Stimulated activated naive CD8-positive, alpha-beta T cell treated with anti-CD3 and anti-CD28 coated beads, Interleukin-15, amount 100 ng/mL, for 72 hours (primary cell): ENCODE data around the gene NUP37.
A peak's percentile ranks its signal among the peaks of the same experiment; 100 is the strongest.

ENCODE experiments used
- ATAC-seq: fragments of 150-1000 bp; cut with Tn5 transposase; 2 replicates; pipeline ENCODE4 v1.10.0; 2021; ENCODE audit warnings: mild to moderate bottlenecking, moderate library complexity
- DNase-seq, 2 donors: peaks; one replicate each; pipeline ENCODE4 v3.0.0; 2021 to 2022
- H3K27ac Mint-ChIP-seq, 2 donors: one replicate each; pipeline ENCODE4 v1.8.0; 2022; ENCODE audit warnings: mild to moderate bottlenecking in 2 of 2, mixed read lengths in 2 of 2, moderate library complexity in 2 of 2
- H3K27me3 Mint-ChIP-seq: one replicate; pipeline ENCODE4 v1.8.0; 2022; ENCODE audit warnings: mixed read lengths
- H3K4me1 Mint-ChIP-seq: one replicate; pipeline ENCODE4 v1.8.0; 2022; ENCODE audit warnings: mild to moderate bottlenecking, mixed read lengths
- H3K4me3 Mint-ChIP-seq, 2 donors: one replicate each; pipeline ENCODE4 v1.8.0; 2022; ENCODE audit warnings: mild to moderate bottlenecking in 2 of 2, mixed read lengths in 2 of 2, moderate library complexity in 1 of 2
- H3K9me3 Mint-ChIP-seq, 2 donors: one replicate each; pipeline ENCODE4 v1.8.0; 2022; ENCODE audit warnings: mixed read lengths in 2 of 2

NUP37 gene

GRCh38 chr12:102061096-102061559, 58.8 kb downstream of the NUP37 start:
- H3K27ac Mint-ChIP-seq, result peak overlapping the region; percentile 94 to 98
- peaks cover 0 to 6% of the 10 kb centered on the region in 2 donors for H3K9me3 Mint-ChIP-seq
- ATAC-seq, result peak; percentile 85
- peaks cover 8% of the 10 kb centered on the region for H3K27me3 Mint-ChIP-seq
- H3K4me3 Mint-ChIP-seq, result peak overlapping the region; percentile 88 to 91
- peaks cover 52% of the 10 kb centered on the region for H3K4me1 Mint-ChIP-seq
- peak; percentile 53 to 72 for DNase-seq

GRCh38 chr12:102059343-102059742, 60.6 kb downstream of the NUP37 start:
- peaks cover 0 to 6% of the 10 kb centered on the region in 2 donors for H3K9me3 Mint-ChIP-seq
- peaks cover 60% of the 10 kb centered on the region for H3K4me1 Mint-ChIP-seq

GRCh38 chr12:102054345-102054744, 65.6 kb downstream of the NUP37 start:
- DNase-seq, result no peak
- no peaks in the 10 kb centered on the region for H3K27me3 Mint-ChIP-seq
- ATAC-seq, result no peak
- H3K9me3 Mint-ChIP-seq, result peaks cover 0 to 6% of the 10 kb centered on the region in 2 donors
- peak overlapping the region in 1 of 2 donors; percentile 3 for H3K27ac Mint-ChIP-seq
- H3K4me3 Mint-ChIP-seq, result no peak overlapping the region
- peaks cover 52% of the 10 kb centered on the region for H3K4me1 Mint-ChIP-seq

More at GRCh38 chr12:102059343-102059742, 60.6 kb downstream of the NUP37 start:
- H3K4me3 Mint-ChIP-seq, result peak overlapping the region in 1 of 2 donors; percentile 29
- no peak overlapping the region for H3K27ac Mint-ChIP-seq
- ATAC-seq, result peak; percentile 45
- no peak for DNase-seq
- no peaks in the 10 kb centered on the region for H3K27me3 Mint-ChIP-seq

GRCh38 chr12:102053062-102053349, 66.9 kb downstream of the NUP37 start:
- Mint-ChIP-seq H3K4me1 (peaks cover 43% of the 10 kb centered on the region), H3K27me3 (no peaks in the 10 kb centered on the region), H3K27ac (no peak overlapping the region), H3K4me3 (no peak overlapping the region), H3K9me3 (peaks cover 0 to 6% of the 10 kb centered on the region in 2 donors)
- DNase-seq (no peak), ATAC-seq (no peak)

GRCh38 chr12:102052192-102053061, 67.5 kb downstream of the NUP37 start:
- Mint-ChIP-seq H3K27ac (no peak overlapping the region), H3K9me3 (peaks cover 0 to 6% of the 10 kb centered on the region in 2 donors), H3K27me3 (no peaks in the 10 kb centered on the region), H3K4me3 (no peak overlapping the region), H3K4me1 (peaks cover 38% of the 10 kb centered on the region)
- DNase-seq (no peak), ATAC-seq (peak; percentile 31)

GRCh38 chr12:102051431-102051965, 68.4 kb downstream of the NUP37 start:
- Mint-ChIP-seq H3K4me3 (no peak overlapping the region), H3K27me3 (no peaks in the 10 kb centered on the region), H3K27ac (no peak overlapping the region), H3K9me3 (peaks cover 0 to 2% of the 10 kb centered on the region in 2 donors), H3K4me1 (peaks cover 34% of the 10 kb centered on the region)
- DNase-seq (no peak), ATAC-seq (peak; percentile 35)

GRCh38 chr12:102050660-102051430, 69.1 kb downstream of the NUP37 start:
- no peak overlapping the region for H3K27ac Mint-ChIP-seq
- H3K4me1 Mint-ChIP-seq, result peaks cover 30% of the 10 kb centered on the region
- DNase-seq, result no peak
- no peak overlapping the region for H3K4me3 Mint-ChIP-seq
- H3K27me3 Mint-ChIP-seq, result no peaks in the 10 kb centered on the region
- H3K9me3 Mint-ChIP-seq, result no peaks in the 10 kb centered on the region
- no peak for ATAC-seq

- H3K4me1 Mint-ChIP-seq, result peaks cover 16% of the 10 kb centered on the region
- H3K27ac Mint-ChIP-seq, result peak overlapping the region; percentile 16 to 59
- H3K27me3 Mint-ChIP-seq, result no peaks in the 10 kb centered on the region
- ATAC-seq (peak; percentile 100), DNase-seq (peak in 1 of 2 donors; percentile 39)
- peak overlapping the region; percentile 14 to 42 for H3K4me3 Mint-ChIP-seq
- no peaks in the 10 kb centered on the region for H3K9me3 Mint-ChIP-seq
Observed at GRCh38 chr12:102043928-102044327, 76.0 kb downstream of the NUP37 start.

GRCh38 chr12:102033991-102034745, 85.7 kb downstream of the NUP37 start:
- H3K9me3 Mint-ChIP-seq, result no peaks in the 10 kb centered on the region
- H3K27ac Mint-ChIP-seq, result no peak overlapping the region
- DNase-seq (no peak), ATAC-seq (no peak)
- no peaks in the 10 kb centered on the region for H3K4me1 Mint-ChIP-seq
- no peaks in the 10 kb centered on the region for H3K27me3 Mint-ChIP-seq
- no peak overlapping the region for H3K4me3 Mint-ChIP-seq

- ATAC-seq, result no peak
- DNase-seq, result no peak
- H3K9me3 Mint-ChIP-seq, result no peaks in the 10 kb centered on the region
- H3K27ac Mint-ChIP-seq, result no peak overlapping the region
- H3K27me3 Mint-ChIP-seq, result no peaks in the 10 kb centered on the region
- H3K4me1 Mint-ChIP-seq, result no peaks in the 10 kb centered on the region
- no peak overlapping the region for H3K4me3 Mint-ChIP-seq
Observed at GRCh38 chr12:102031852-102032251, 88.1 kb downstream of the NUP37 start.

- H3K9me3 Mint-ChIP-seq, result no peaks in the 10 kb centered on the region
- H3K4me1 Mint-ChIP-seq, result no peaks in the 10 kb centered on the region
- H3K4me3 Mint-ChIP-seq, result no peak overlapping the region
- no peak for DNase-seq
- ATAC-seq, result no peak
- H3K27me3 Mint-ChIP-seq, result no peaks in the 10 kb centered on the region
- H3K27ac Mint-ChIP-seq, result no peak overlapping the region
Observed at GRCh38 chr12:102029141-102029540, 90.8 kb downstream of the NUP37 start.

- ATAC-seq, result no peak
- H3K9me3 Mint-ChIP-seq, result no peaks in the 10 kb centered on the region
- no peak overlapping the region for H3K4me3 Mint-ChIP-seq
- no peaks in the 10 kb centered on the region for H3K4me1 Mint-ChIP-seq
- no peak for DNase-seq
- no peak overlapping the region for H3K27ac Mint-ChIP-seq
- no peaks in the 10 kb centered on the region for H3K27me3 Mint-ChIP-seq
Observed at GRCh38 chr12:102026728-102027127, 93.2 kb downstream of the NUP37 start.

- no peak for DNase-seq
- Mint-ChIP-seq H3K4me1 (no peaks in the 10 kb centered on the region), H3K27me3 (no peaks in the 10 kb centered on the region)
Observed at GRCh38 chr12:102024765-102025164, 95.1 kb downstream of the NUP37 start.

GRCh38 chr12:102023343-102023930, 96.5 kb downstream of the NUP37 start:
- DNase-seq (no peak), ATAC-seq (no peak)
- Mint-ChIP-seq H3K4me3 (no peak overlapping the region), H3K27me3 (no peaks in the 10 kb centered on the region), H3K9me3 (no peaks in the 10 kb centered on the region), H3K27ac (no peak overlapping the region), H3K4me1 (no peaks in the 10 kb centered on the region)

More at GRCh38 chr12:102024765-102025164, 95.1 kb downstream of the NUP37 start:
- H3K9me3 Mint-ChIP-seq, result no peaks in the 10 kb centered on the region
- no peak overlapping the region for H3K27ac Mint-ChIP-seq
- no peak overlapping the region for H3K4me3 Mint-ChIP-seq
- no peak for ATAC-seq
